ENCODE data around the gene SH3TC1.

DNA sequence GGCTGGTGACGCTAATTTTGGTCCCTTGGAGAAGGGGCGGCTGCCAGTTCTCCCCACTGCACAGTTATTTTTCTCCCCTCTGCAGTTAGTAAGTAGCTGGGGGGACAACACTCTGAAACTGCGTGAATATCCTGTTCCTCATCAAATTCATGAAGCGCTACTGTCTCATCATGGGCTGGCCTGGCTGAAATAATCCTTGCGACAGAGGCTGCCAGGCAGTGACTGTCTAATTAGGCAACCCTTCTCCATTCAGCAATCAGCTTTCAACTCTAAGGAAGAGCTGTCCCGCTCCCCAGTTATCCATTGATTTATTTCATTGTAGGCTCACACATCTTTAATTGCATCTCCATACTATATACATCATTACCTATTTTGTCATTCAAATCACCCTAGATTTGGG is 8.2 kb downstream of the SH3TC1 start:
- TF ChIP-seq, protein P1, sequence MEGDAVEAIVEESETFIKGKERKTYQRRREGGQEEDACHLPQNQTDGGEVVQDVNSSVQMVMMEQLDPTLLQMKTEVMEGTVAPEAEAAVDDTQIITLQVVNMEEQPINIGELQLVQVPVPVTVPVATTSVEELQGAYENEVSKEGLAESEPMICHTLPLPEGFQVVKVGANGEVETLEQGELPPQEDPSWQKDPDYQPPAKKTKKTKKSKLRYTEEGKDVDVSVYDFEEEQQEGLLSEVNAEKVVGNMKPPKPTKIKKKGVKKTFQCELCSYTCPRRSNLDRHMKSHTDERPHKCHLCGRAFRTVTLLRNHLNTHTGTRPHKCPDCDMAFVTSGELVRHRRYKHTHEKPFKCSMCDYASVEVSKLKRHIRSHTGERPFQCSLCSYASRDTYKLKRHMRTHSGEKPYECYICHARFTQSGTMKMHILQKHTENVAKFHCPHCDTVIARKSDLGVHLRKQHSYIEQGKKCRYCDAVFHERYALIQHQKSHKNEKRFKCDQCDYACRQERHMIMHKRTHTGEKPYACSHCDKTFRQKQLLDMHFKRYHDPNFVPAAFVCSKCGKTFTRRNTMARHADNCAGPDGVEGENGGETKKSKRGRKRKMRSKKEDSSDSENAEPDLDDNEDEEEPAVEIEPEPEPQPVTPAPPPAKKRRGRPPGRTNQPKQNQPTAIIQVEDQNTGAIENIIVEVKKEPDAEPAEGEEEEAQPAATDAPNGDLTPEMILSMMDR (IDR thresholded peaks at IDR 0.05; ENCODE audit: low read depth, low read length, poor library complexity, severe bottlenecking) = no peak
- no peak for TF ChIP-seq EZH2phosphoT487 (IDR thresholded peaks at IDR 0.05; ENCODE audit: borderline replicate concordance, low read length)
